C4-2B (cell line): ENCODE results near the gene TMX2.

Experiments used
- H3K27ac ChIP-seq: fragments of 450-650 bp; 2 replicates; pipeline ENCODE4 v1.5.1; 2017
- ZFX ChIP-seq: fragments of 450-650 bp; IDR thresholded peaks from 2 replicates; pipeline ENCODE4 v1.6.1; 2017
- TF ChIP-seq, protein P1 (sequence below): fragments of 450-650 bp; conservative IDR thresholded peaks from 2 replicates; pipeline ENCODE4 v1.5.1; 2017; ENCODE audit warnings: mild to moderate bottlenecking

The TMX2 gene

DNA sequence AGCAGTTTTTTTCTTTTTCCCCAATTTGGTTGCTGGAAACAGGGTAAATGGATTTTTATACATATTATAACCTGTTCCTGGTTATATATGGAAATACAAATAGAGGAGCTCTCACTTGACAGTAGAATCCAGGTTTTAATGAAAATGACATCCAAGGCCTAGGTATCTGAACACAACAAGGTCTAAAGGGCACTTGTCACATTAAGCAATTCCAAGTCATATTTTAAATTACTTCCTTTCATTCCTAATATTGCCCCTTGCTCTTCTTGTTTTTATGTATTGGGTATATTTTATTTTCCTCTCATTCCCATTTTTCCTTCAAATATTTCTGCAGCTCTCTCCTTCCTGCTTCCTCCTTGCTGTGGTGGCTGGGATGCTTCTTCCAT is 76.3 kb downstream of the TMX2 start:
- TF ChIP-seq, protein P1, sequence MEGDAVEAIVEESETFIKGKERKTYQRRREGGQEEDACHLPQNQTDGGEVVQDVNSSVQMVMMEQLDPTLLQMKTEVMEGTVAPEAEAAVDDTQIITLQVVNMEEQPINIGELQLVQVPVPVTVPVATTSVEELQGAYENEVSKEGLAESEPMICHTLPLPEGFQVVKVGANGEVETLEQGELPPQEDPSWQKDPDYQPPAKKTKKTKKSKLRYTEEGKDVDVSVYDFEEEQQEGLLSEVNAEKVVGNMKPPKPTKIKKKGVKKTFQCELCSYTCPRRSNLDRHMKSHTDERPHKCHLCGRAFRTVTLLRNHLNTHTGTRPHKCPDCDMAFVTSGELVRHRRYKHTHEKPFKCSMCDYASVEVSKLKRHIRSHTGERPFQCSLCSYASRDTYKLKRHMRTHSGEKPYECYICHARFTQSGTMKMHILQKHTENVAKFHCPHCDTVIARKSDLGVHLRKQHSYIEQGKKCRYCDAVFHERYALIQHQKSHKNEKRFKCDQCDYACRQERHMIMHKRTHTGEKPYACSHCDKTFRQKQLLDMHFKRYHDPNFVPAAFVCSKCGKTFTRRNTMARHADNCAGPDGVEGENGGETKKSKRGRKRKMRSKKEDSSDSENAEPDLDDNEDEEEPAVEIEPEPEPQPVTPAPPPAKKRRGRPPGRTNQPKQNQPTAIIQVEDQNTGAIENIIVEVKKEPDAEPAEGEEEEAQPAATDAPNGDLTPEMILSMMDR, result no peak
- TF ChIP-seq ZFX, result no peak
- H3K27ac ChIP-seq, result no peak overlapping the region
